HepG2 (cell line): ENCODE results near the gene CPEB3. TPM values are rescaled to one million over a fixed set of nuclear protein-coding genes. Genes with fewer than 3 reads are reported as not detected.

Source experiments
- ATAC-seq: fragments of 200-7000 bp; cut with Tn5 transposase; 3 replicates; pipeline ENCODE4 v1.9.1; 2020; ENCODE audit warnings: mild to moderate bottlenecking, moderate library complexity
- BruUV-seq: library from RNA; stranded (reverse); fragments of 400-500 nt; replicated peaks from 2 replicates; lab custom pipeline; 2021; lab: Mats Ljungman, UMichigan
- CTCF ChIA-PET: fragments of 300-600 bp; formaldehyde crosslinking; extraction: SDS; loops from one replicate; lab custom pipeline; 2021; ENCODE audit warnings: low total read pairs, inconsistent platforms, low intra/inter-chr PET ratio; lab: Yijun Ruan, JAX
- POLR2A ChIA-PET: fragments of 350-600 bp; sonication (Branson Sonifier 250); formaldehyde crosslinking; loops from one replicate; lab custom pipeline; 2020; ENCODE audit warnings: antibody characterized with exemption, inconsistent platforms; lab: Yijun Ruan, JAX
- DNase-seq: peaks from one replicate; pipeline ENCODE4 v3.0.0-alpha.2; 2015; ENCODE audit warnings: low spot score
- FAIRE-seq: peaks from 3 replicates; lab custom pipeline; 2011; peaks lifted over from hg19 to GRCh38; lab: Jason Lieb, UNC
- H2AFZ ChIP-seq: one replicate; pipeline ENCODE4 v1.6.1; 2011; ENCODE audit warnings: low read length, inconsistent platforms
- H3K27ac ChIP-seq: fragments of 300-600 bp; 3 replicates; pipeline ENCODE4 v1.8.0; 2011; ENCODE audit warnings: mixed run types, mild to moderate bottlenecking, mixed read lengths, low read length, inconsistent platforms; ENCODE audit not compliant: insufficient read depth; ENCODE audit errors: extremely low read length
- H3K27me3 ChIP-seq, 2 experiments: fragments of 200-600 bp in 1 of 2; 2 replicates in 1 of 2; 3 replicates in 1 of 2; pipeline versions ENCODE4 v1.6.0 to v1.8.0; 2011; ENCODE audit warnings: low read length in 2 of 2, mild to moderate bottlenecking in 2 of 2, moderate library complexity in 2 of 2, inconsistent platforms in 1 of 2; ENCODE audit not compliant: insufficient read depth in 2 of 2, control insufficient read depth in 1 of 2
- H3K36me3 ChIP-seq, 2 experiments: fragments of 200-600 bp in 1 of 2; replicated peaks in 1 of 2; 2 replicates in 1 of 2; 3 replicates in 1 of 2; pipeline versions ENCODE4 v1.5.1 to v1.8.0; 2011; ENCODE audit warnings: low read length in 2 of 2, inconsistent platforms in 1 of 2; ENCODE audit not compliant: insufficient read depth in 2 of 2, control insufficient read depth in 1 of 2
- H3K4me1 ChIP-seq: 2 replicates; pipeline ENCODE4 v1.5.1; 2012; ENCODE audit warnings: low read length, inconsistent platforms; ENCODE audit not compliant: insufficient read depth
- H3K4me2 ChIP-seq: 2 replicates; pipeline ENCODE4 v1.6.0; 2011; ENCODE audit warnings: low read depth, low read length, inconsistent platforms
- H3K4me3 ChIP-seq, 3 experiments: fragments of 200-600 bp in 1 of 3; sonication (generic), shearing (Covaris generic) in 1 of 3; replicated peaks in 1 of 3; 2 replicates each; pipeline ENCODE4 v1.5.1; 2011 to 2016; ENCODE audit warnings: low read length in 3 of 3, inconsistent platforms in 2 of 3, low read depth in 2 of 3, mild to moderate bottlenecking in 2 of 3, control low read depth in 1 of 3, mixed read lengths in 1 of 3; ENCODE audit not compliant: insufficient read depth in 1 of 3
- H3K79me2 ChIP-seq: one replicate; pipeline ENCODE4 v1.6.1; 2011; ENCODE audit warnings: low read length, inconsistent platforms; ENCODE audit not compliant: insufficient read depth
- H3K9ac ChIP-seq: 2 replicates; pipeline ENCODE4 v1.6.0; 2011; ENCODE audit warnings: mild to moderate bottlenecking, low read depth, low read length, inconsistent platforms; ENCODE audit not compliant: insufficient read depth
- H3K9me3 ChIP-seq: 2 replicates; pipeline ENCODE4 v1.5.1; 2012; ENCODE audit warnings: mild to moderate bottlenecking, low read length
- H4K20me1 ChIP-seq: 2 replicates; pipeline ENCODE4 v1.6.0; 2011; ENCODE audit warnings: inconsistent platforms, mild to moderate bottlenecking, low read length, moderate library complexity; ENCODE audit not compliant: insufficient read depth
- ARNT ChIP-seq: fragments of 450-650 bp; IDR thresholded peaks from 2 replicates; pipeline ENCODE4 v1.6.1; 2017
- GZF1 ChIP-seq: sonication (generic); formaldehyde crosslinking; IDR thresholded peaks from 2 replicates; pipeline ENCODE4 v1.5.1; 2020; ENCODE audit warnings: mild to moderate bottlenecking, missing genetic modification reagents
- MTF1 ChIP-seq: sonication (generic); formaldehyde crosslinking; IDR thresholded peaks from 2 replicates; pipeline ENCODE4 v1.5.0; 2020; ENCODE audit warnings: missing genetic modification reagents
- NAIF1 ChIP-seq: sonication (generic); formaldehyde crosslinking; IDR thresholded peaks from 2 replicates; pipeline ENCODE4 v1.5.0; 2020; ENCODE audit warnings: mild to moderate bottlenecking, missing genetic modification reagents, borderline replicate concordance
- NR1H2 ChIP-seq: sonication (generic); formaldehyde crosslinking; IDR thresholded peaks from 2 replicates; pipeline ENCODE4 v1.8.1; 2022; ENCODE audit warnings: low read depth, missing genetic modification reagents, borderline replicate concordance
- PAWR ChIP-seq: sonication (generic); formaldehyde crosslinking; IDR thresholded peaks from 2 replicates; pipeline ENCODE4 v1.4.0; 2020; ENCODE audit warnings: missing genetic modification reagents, mild to moderate bottlenecking, borderline replicate concordance
- RAD51 ChIP-seq: fragments of 450-650 bp; IDR thresholded peaks from 2 replicates; pipeline ENCODE4 v1.6.1; 2016; ENCODE audit warnings: borderline replicate concordance
- REXO4 ChIP-seq: sonication (generic); formaldehyde crosslinking; IDR thresholded peaks from 2 replicates; pipeline ENCODE4 v1.8.0; 2022; ENCODE audit warnings: missing genetic modification reagents, mild to moderate bottlenecking, borderline replicate concordance
- SIX4 ChIP-seq: sonication (generic); formaldehyde crosslinking; IDR thresholded peaks from 2 replicates; pipeline ENCODE4 v1.4.0; 2020; ENCODE audit warnings: missing genetic modification reagents
- SMYD3 ChIP-seq: sonication (generic); formaldehyde crosslinking; IDR thresholded peaks from 2 replicates; pipeline ENCODE4 v1.8.1; 2023; ENCODE audit warnings: mild to moderate bottlenecking, missing genetic modification reagents
- SNAPC2 ChIP-seq: sonication (generic); formaldehyde crosslinking; IDR thresholded peaks from 2 replicates; pipeline ENCODE4 v1.8.1; 2022; ENCODE audit warnings: mild to moderate bottlenecking, missing genetic modification reagents
- TOPORS ChIP-seq: sonication (generic); formaldehyde crosslinking; IDR thresholded peaks from 2 replicates; pipeline ENCODE4 v1.8.0; 2023; ENCODE audit warnings: mild to moderate bottlenecking, missing genetic modification reagents
- ZFP62 ChIP-seq: sonication (generic); formaldehyde crosslinking; IDR thresholded peaks from 2 replicates; pipeline ENCODE4 v1.4.0; 2020; ENCODE audit warnings: missing genetic modification reagents
- ZNF34 ChIP-seq: sonication (generic); formaldehyde crosslinking; IDR thresholded peaks from 2 replicates; pipeline ENCODE4 v1.4.0; 2020; ENCODE audit warnings: mild to moderate bottlenecking, missing genetic modification reagents, borderline replicate concordance
- WGBS: methylation state at CpG from one replicate; pipeline ENCODE4 v1.1.6; 2017; ENCODE audit warnings: low lambda C conversion rate; 5-methylcytosine and 5-hydroxymethylcytosine counted together
- in situ Hi-C: cut with HindIII; loops from 2 replicates; pipeline ENCODE4 v1.10.0; 2017; ENCODE audit warnings: low pct_unique_long_range_greater_than_20kb; ENCODE audit not compliant: extremely low pct_ligation_motif_present
- intact Hi-C: fragments of 100-400 bp; cut with micrococcal nuclease; formaldehyde crosslinking; loops from one replicate; pipeline ENCODE4 v1.10.0; 2022; ENCODE audit not compliant: unreplicated experiment
- polyA plus RNA-seq, 8 experiments: library from polyadenylated mRNA; depleted of rRNA in 3 of 8; stranded (reverse) in 7 of 8; unstranded in 1 of 8; fragments of >200 nt; fragmentation: Illumina TruSeq in 4 of 8; extraction: Trizol in 4 of 8; gene quantifications; 2 replicates each; pipeline versions ENCODE4 v1.2.1 to v1.2.3, GENCODE V29; 2011 to 2016; ENCODE audit warnings: low read depth in 4 of 8, missing spikeins in 1 of 8, mixed read lengths in 1 of 8; ENCODE audit not compliant: insufficient read depth in 1 of 8
- total RNA-seq, 5 experiments: library from RNA; depleted of rRNA; stranded (reverse); fragments of >200 nt; fragmentation: Illumina TruSeq; extraction: Trizol; gene quantifications; 2 replicates each; pipeline ENCODE4 v1.2.3, GENCODE V29; 2016; ENCODE audit warnings: low read depth in 1 of 5
- TF ChIP-seq, protein P1 (sequence below): sonication (generic); formaldehyde crosslinking; IDR thresholded peaks from 2 replicates; pipeline ENCODE4 v1.4.0; 2020; ENCODE audit warnings: missing genetic modification reagents

CPEB3 gene
- total and polyA plus RNA-seq, 2 of the 13 experiments (the other 11 are each of a cell fraction or from before 2014, with no cell fraction given) = 0.66 to 0.70 TPM

DNA sequence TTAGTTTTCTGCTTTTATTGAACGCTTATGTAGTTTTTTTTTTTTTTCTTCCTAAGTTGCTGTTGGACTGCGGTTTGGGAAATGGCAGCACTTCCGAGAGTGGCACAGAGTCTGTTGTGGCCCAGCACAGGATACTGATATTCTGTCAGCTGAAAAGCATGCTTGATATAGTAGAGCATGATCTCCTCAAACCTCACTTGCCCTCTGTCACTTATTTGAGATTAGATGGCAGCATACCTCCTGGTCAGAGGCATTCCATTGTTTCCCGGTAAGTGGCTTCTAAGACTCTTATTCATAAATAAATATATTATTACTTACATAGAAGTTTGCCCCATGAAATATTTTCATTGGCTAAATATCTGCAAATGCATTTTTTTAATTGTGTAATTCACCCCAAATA is 266.2 kb downstream of the CPEB3 start:
- in situ Hi-C loops = no loop called here
- H3K27me3 ChIP-seq = no peaks in the 10 kb centered on the region
- FAIRE-seq (no peak), ATAC-seq (no peak), DNase-seq (no peak)
- H3K4me1 ChIP-seq = peaks cover 12% of the 10 kb centered on the region
- no peak overlapping the region for H3K4me2 ChIP-seq
- H3K9ac ChIP-seq = no peak overlapping the region
- ChIA-PET CTCF (no interaction called here), POLR2A (no interaction called here)
- no TSS peak for BruUV-seq
- 97% methylated on average over 4 of the region's 4 CpGs for WGBS
- no peaks in the 10 kb centered on the region for H4K20me1 ChIP-seq
- H3K36me3 ChIP-seq = peaks cover 11 to 82% of the 10 kb centered on the region in 2 experiments
- intact Hi-C loops = no loop called here
- no peaks in the 10 kb centered on the region for H3K9me3 ChIP-seq
- H3K79me2 ChIP-seq = no peaks in the 10 kb centered on the region
- no peak overlapping the region for H3K4me3 ChIP-seq
- no peak overlapping the region for H2AFZ ChIP-seq
- no peak overlapping the region for H3K27ac ChIP-seq
- TF ChIP-seq SNAPC2 = no peak
- no peak for TF ChIP-seq REXO4 (CRISPR knock-in tag)

DNA sequence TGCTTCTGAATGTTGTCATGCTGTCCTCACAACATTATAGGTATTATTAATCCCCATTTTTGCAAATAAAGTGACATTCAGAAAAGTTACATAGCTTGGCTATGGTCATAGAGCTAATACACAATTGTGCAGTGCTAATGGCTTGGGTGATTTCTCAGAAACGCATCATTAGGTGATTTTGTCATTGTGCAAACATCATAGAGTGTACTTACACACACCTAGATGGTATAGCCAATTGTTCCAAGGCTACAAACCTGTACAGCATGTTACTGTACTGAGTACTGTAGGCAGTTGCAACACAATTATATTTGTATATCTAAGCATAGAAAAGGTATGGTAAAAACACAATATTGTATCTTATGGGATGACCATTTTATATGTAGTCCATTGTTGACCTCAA is 276.3 kb downstream of the CPEB3 start:
- Histone ChIP-seq H3K4me2 (no peak overlapping the region), H3K4me3 (no peak overlapping the region), H3K27ac (no peak overlapping the region), H2AFZ (no peak overlapping the region), H4K20me1 (no peaks in the 10 kb centered on the region), H3K27me3 (no peaks in the 10 kb centered on the region), H3K79me2 (no peaks in the 10 kb centered on the region), H3K9me3 (no peaks in the 10 kb centered on the region), H3K36me3 (peaks cover 6 to 62% of the 10 kb centered on the region in 2 experiments), H3K9ac (no peak overlapping the region), H3K4me1 (peaks cover 12% of the 10 kb centered on the region)
- FAIRE-seq (no peak), DNase-seq (no peak), ATAC-seq (no peak)
- in situ Hi-C loops (no loop called here), intact Hi-C loops (no loop called here)
- TF ChIP-seq GZF1 (CRISPR knock-in tag) = no peak
- TF ChIP-seq ARNT = no peak
- no peak for TF ChIP-seq RAD51
- TF ChIP-seq NR1H2 (CRISPR knock-in tag) = no peak
- TF ChIP-seq PAWR (CRISPR knock-in tag) = no peak
- TF ChIP-seq, protein P1, sequence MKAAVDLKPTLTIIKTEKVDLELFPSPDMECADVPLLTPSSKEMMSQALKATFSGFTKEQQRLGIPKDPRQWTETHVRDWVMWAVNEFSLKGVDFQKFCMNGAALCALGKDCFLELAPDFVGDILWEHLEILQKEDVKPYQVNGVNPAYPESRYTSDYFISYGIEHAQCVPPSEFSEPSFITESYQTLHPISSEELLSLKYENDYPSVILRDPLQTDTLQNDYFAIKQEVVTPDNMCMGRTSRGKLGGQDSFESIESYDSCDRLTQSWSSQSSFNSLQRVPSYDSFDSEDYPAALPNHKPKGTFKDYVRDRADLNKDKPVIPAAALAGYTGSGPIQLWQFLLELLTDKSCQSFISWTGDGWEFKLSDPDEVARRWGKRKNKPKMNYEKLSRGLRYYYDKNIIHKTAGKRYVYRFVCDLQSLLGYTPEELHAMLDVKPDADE (CRISPR knock-in tag) = no peak
- no peak for TF ChIP-seq ZNF34 (CRISPR knock-in tag)
- TF ChIP-seq MTF1 (CRISPR knock-in tag) = no peak
- TF ChIP-seq SMYD3 (CRISPR knock-in tag) = no peak
- no peak for TF ChIP-seq TOPORS
- TF ChIP-seq ZFP62 = no peak
- no peak for TF ChIP-seq SIX4 (CRISPR knock-in tag)
- no peak for TF ChIP-seq NAIF1
- POLR2A ChIA-PET = no interaction called here
- WGBS = 70% methylated on average over 1 of the region's 1 CpG
- no TSS peak for BruUV-seq
- CTCF ChIA-PET = no interaction called here
